OCI-LY1 (cell line): ENCODE measurements around the gene GRB10.

Source experiments
- EZH2 ChIP-seq: fragments of 200-600 bp; sonication (generic), shearing (Covaris generic); IDR thresholded peaks from 2 replicates; pipeline ENCODE4 v1.8.0; 2017; ENCODE audit warnings: borderline replicate concordance, mixed run types, mild to moderate bottlenecking, antibody characterized with exemption, low read length, moderate library complexity, mixed read lengths
- TF ChIP-seq, protein P1 (sequence below): fragments of 200-600 bp; sonication (generic), shearing (Covaris generic); IDR thresholded peaks from 2 replicates; pipeline ENCODE4 v1.5.1; 2017; ENCODE audit warnings: mild to moderate bottlenecking, antibody characterized with exemption, low read length, moderate library complexity, mixed read lengths

DNA sequence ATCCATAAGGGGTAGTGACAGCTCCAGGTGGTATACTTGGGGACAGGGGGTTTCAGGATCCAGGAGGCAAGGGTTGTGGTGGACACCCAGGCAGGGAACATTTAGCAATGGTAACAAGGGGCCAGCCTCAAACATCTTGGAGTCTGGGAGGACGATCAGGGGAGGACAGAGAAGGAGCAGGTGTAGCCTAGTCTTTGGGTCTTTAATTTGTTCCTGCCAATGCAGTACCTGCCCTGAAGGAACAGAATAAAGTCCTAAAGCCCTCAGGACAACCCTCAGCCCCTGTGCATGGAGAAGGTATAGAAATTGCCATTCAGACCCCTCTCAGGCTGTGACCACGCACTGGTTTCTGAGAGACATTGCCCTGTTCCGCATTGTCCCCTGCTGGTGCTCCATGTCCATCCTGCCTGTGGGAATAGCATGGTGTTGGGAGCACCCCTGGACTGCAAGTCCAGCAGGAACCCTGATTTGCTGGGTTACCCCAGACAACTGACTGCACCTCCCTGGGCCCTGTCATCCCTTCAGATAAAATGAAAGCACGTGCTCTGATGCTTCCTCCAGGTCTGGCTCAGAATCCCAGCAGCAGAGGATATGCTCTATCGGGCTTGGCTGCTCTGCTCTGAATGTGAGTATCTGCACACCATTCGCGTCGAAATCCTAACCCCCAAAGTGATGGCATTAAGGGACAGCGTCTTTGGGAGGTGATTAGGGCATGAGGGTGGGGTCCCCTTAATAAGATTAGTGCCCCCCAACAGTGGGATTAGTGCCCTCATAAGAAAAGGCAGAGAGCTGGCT lies 241.7 kb downstream of the GRB10 start:
- TF ChIP-seq, protein P1, sequence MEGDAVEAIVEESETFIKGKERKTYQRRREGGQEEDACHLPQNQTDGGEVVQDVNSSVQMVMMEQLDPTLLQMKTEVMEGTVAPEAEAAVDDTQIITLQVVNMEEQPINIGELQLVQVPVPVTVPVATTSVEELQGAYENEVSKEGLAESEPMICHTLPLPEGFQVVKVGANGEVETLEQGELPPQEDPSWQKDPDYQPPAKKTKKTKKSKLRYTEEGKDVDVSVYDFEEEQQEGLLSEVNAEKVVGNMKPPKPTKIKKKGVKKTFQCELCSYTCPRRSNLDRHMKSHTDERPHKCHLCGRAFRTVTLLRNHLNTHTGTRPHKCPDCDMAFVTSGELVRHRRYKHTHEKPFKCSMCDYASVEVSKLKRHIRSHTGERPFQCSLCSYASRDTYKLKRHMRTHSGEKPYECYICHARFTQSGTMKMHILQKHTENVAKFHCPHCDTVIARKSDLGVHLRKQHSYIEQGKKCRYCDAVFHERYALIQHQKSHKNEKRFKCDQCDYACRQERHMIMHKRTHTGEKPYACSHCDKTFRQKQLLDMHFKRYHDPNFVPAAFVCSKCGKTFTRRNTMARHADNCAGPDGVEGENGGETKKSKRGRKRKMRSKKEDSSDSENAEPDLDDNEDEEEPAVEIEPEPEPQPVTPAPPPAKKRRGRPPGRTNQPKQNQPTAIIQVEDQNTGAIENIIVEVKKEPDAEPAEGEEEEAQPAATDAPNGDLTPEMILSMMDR: no peak
- no peak for TF ChIP-seq EZH2
